ENCODE measurements around the gene ZNRF1. TPM values are rescaled to one million over a fixed set of nuclear protein-coding genes. Genes with fewer than 3 reads are reported as not detected.

ZNRF1 gene
- total and polyA plus RNA-seq, 2 of the 13 experiments (the other 11 are each of a cell fraction or from before 2014, with no cell fraction given), result 43.9 to 58.7 TPM

DNA sequence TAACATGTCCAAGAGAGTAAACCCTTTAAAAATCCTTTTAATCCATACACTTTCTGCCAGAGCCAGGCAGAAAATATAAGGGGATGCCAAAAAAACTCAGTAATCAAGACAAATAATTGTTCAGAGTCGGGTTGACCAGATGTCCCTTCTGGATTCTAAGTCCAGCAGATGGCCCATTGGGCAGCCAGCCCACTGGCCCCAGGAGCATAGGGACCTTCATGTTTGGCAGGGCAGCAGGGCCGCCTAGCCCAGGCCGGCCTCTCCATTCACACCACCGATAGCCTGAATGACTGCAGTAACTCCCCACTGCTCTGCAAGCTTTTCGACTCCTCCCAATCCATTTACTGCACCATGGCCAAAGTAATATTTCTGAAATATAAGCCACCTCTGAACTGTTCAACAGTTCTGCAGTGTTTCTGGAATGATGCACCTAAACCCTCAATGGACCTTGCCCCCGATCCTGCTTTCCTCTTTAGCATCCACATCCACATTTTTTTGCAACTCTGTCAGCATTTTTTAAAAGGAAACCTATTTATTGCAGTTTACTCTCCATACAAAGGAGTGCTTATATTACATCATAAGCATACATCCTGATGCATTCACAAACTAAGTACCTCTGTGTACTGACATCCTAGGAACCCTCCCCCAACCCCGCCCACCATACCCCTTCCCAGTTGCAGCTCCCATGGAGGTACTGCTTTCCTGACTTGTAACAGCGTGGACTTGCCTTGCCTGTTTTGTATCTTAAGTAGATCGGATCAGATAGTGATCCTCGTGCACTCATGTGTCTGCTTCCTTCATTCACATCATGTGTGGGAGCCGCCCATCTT is 71.4 kb downstream of the ZNRF1 start:
- Histone ChIP-seq H3K27ac (ENCODE audit: extremely low read length, insufficient read depth, low read length) (peak overlapping the region; percentile 79), H3K4me1 (ENCODE audit: insufficient read depth, low read length) (peaks cover 75% of the 10 kb centered on the region), H3K36me3 (replicated peaks in 1 of 2; ENCODE audit: control insufficient read depth in 1 of 2, insufficient read depth in 2 of 2, low read length in 2 of 2) (0 out of 5 replicates have a peak, but pooled peaks cover 0 to 1% of the 10 kb centered on the region in 2 experiments), H2AFZ (ENCODE audit: low read length) (no peak overlapping the region), H3K79me2 (ENCODE audit: insufficient read depth, low read length) (peaks cover 92% of the 10 kb centered on the region), H3K27me3 (ENCODE audit: control insufficient read depth in 1 of 2, insufficient read depth in 2 of 2, low read length in 2 of 2) (no peaks in the 10 kb centered on the region), H3K9me3 (ENCODE audit: low read length) (no peaks in the 10 kb centered on the region), H3K4me3 (replicated peaks in 1 of 3; ENCODE audit: insufficient read depth in 1 of 3, low read depth in 2 of 3, low read length in 3 of 3) (peak overlapping the region in 2 of 3 experiments; percentile 41 to 50; a peak in 3 of 6 replicates), H3K4me2 (ENCODE audit: low read depth, low read length) (peak overlapping the region; percentile 69), H3K9ac (ENCODE audit: insufficient read depth, low read depth, low read length) (peak overlapping the region; percentile 45), H4K20me1 (ENCODE audit: insufficient read depth, low read length) (peaks cover 45% of the 10 kb centered on the region)
- ATAC-seq, result peak; percentile 92
- intact Hi-C loops (cut with micrococcal nuclease; ENCODE audit: unreplicated experiment) (loop anchor here (1.0 to 2.0 kb wide), 3 partner anchors 41 to 79 kb away; no protein-coding TSS in a partner anchor), in situ Hi-C loops (cut with HindIII; ENCODE audit: extremely low pct_ligation_motif_present, low pct_unique_long_range_greater_than_20kb) (no loop called here)
- ChIA-PET POLR2A (interaction anchor here (0.7 to 2.1 kb wide), 7 partner anchors 17 to 240 kb away, joined by 3 to 7 read pairs (median 4); partner anchors contain the start of genes LDHD and WDR59), CTCF (ENCODE audit: low intra/inter-chr PET ratio, low total read pairs) (no interaction called here)
- WGBS (ENCODE audit: low lambda C conversion rate), result 12% methylated on average over 10 of the region's 11 CpGs
- peak; percentile 80 for FAIRE-seq
- BruUV-seq (replicated peaks), result TSS peak; percentile 78
- DNase-seq (ENCODE audit: low spot score), result peak; percentile 98
- TF ChIP-seq, protein P1, sequence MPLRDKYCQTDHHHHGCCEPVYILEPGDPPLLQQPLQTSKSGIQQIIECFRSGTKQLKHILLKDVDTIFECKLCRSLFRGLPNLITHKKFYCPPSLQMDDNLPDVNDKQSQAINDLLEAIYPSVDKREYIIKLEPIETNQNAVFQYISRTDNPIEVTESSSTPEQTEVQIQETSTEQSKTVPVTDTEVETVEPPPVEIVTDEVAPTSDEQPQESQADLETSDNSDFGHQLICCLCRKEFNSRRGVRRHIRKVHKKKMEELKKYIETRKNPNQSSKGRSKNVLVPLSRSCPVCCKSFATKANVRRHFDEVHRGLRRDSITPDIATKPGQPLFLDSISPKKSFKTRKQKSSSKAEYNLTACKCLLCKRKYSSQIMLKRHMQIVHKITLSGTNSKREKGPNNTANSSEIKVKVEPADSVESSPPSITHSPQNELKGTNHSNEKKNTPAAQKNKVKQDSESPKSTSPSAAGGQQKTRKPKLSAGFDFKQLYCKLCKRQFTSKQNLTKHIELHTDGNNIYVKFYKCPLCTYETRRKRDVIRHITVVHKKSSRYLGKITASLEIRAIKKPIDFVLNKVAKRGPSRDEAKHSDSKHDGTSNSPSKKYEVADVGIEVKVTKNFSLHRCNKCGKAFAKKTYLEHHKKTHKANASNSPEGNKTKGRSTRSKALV (CRISPR knock-in tag; IDR thresholded peaks at IDR 0.05), result 0 out of 2 replicates have a peak, but pooled peaks have one; percentile 45
- TF ChIP-seq CHD4 (IDR thresholded peaks at IDR 0.05; ENCODE audit: borderline replicate concordance, low read length) (peak; percentile 64; the same call in 1 of the 2 replicates), GABPA (IDR thresholded peaks at IDR 0.05; ENCODE audit: low read depth, low read length) (no peak), GABPA (CRISPR knock-in tag; IDR thresholded peaks at IDR 0.05; ENCODE audit: low read depth) (0 out of 2 replicates have a peak, but pooled peaks have one; percentile 15), RNF2 (conservative IDR thresholded peaks at IDR 0.05; ENCODE audit: low read depth) (no peak), RARG (CRISPR knock-in tag; IDR thresholded peaks at IDR 0.05; ENCODE audit: low read depth) (no peak), NR3C1 (CRISPR knock-in tag; IDR thresholded peaks at IDR 0.05) (no peak), ZNF7 (CRISPR knock-in tag; IDR thresholded peaks at IDR 0.05) (no peak), ZFY (CRISPR knock-in tag; IDR thresholded peaks at IDR 0.05) (no peak; the same call in 1 of the 2 replicates), SMYD3 (CRISPR knock-in tag; IDR thresholded peaks at IDR 0.05) (no peak), MXD4 (CRISPR knock-in tag; IDR thresholded peaks at IDR 0.05) (peak; percentile 42; the same call in 1 of the 2 replicates), FOXC1 (CRISPR knock-in tag; IDR thresholded peaks at IDR 0.05; ENCODE audit: borderline replicate concordance) (no peak), ZNF225 (CRISPR knock-in tag; IDR thresholded peaks at IDR 0.05) (no peak), KAT8 (CRISPR knock-in tag; IDR thresholded peaks at IDR 0.05) (peak; percentile 58; the same call in 1 of the 2 replicates), DPF2 (CRISPR knock-in tag; IDR thresholded peaks at IDR 0.05; ENCODE audit: borderline replicate concordance, low read depth) (no peak; the same call in 1 of the 2 replicates), AGO1 (IDR thresholded peaks at IDR 0.05; ENCODE audit: low read depth, low read length, poor library complexity, severe bottlenecking) (no peak), AGO2 (optimal IDR thresholded peaks at IDR 0.05; ENCODE audit: low read depth, low read length) (no peak), ZNF567 (CRISPR knock-in tag; IDR thresholded peaks at IDR 0.05; ENCODE audit: borderline replicate concordance) (no peak)
- TF ChIP-seq, protein P2, sequence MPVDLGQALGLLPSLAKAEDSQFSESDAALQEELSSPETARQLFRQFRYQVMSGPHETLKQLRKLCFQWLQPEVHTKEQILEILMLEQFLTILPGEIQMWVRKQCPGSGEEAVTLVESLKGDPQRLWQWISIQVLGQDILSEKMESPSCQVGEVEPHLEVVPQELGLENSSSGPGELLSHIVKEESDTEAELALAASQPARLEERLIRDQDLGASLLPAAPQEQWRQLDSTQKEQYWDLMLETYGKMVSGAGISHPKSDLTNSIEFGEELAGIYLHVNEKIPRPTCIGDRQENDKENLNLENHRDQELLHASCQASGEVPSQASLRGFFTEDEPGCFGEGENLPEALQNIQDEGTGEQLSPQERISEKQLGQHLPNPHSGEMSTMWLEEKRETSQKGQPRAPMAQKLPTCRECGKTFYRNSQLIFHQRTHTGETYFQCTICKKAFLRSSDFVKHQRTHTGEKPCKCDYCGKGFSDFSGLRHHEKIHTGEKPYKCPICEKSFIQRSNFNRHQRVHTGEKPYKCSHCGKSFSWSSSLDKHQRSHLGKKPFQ (CRISPR knock-in tag; IDR thresholded peaks at IDR 0.05; ENCODE audit: insufficient replicate concordance), result peak; percentile 83
- TF ChIP-seq, protein P3, sequence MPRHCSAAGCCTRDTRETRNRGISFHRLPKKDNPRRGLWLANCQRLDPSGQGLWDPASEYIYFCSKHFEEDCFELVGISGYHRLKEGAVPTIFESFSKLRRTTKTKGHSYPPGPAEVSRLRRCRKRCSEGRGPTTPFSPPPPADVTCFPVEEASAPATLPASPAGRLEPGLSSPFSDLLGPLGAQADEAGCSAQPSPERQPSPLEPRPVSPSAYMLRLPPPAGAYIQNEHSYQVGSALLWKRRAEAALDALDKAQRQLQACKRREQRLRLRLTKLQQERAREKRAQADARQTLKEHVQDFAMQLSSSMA (CRISPR knock-in tag; IDR thresholded peaks at IDR 0.05), result no peak

All from HepG2 (cell line).